ENCODE data around the gene CNIH2. TPM values are rescaled to one million over a fixed set of nuclear protein-coding genes. Genes with fewer than 3 reads are reported as not detected.

Gene CNIH2
- total RNA-seq, 2 experiments from 2014 or later: 4.1 to 6.2 TPM

DNA sequence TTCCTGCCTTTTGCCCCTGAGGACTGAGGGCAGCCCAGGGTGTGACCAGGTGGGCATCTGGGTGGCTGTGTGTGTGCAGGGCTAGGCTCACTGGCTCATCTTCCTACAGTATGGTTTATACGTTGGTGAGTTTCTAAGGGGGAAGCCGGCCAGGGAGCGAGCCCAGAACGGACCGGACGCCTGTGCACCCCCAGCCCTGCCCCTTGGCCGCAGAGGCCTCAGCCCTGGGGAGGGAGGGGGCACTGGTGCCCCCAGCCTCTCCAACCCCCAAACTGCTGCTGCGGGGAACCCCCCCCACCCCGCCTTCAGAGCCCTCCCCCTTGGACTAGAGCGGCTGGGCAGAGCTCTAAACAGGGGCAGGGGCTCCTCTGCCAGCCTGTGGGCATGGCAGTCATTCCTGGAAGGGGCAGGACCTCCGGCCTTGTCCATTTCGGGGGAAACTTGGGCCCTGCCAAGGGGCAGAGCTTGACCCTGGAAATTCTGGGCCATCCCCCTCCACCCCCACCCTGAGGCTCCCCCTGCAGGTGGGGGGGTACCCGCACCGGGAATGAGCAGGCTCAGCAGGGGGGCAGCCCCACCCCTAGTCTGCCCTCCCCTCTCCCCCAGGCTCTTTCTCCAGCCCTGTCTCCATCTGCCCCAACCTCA lies 5.6 kb downstream of the CNIH2 start:
- POLR2A ChIA-PET: interaction anchor here (0.9 to 6.5 kb wide), 4 partner anchors 15 to 394 kb away, joined by 3 to 34 read pairs (median 6); partner anchors contain the start of gene RAB1B
- no peaks in the 10 kb centered on the region for H3K9me3 ChIP-seq (ENCODE audit: control insufficient read depth in 1 of 2, insufficient read depth in 1 of 2, low read length in 2 of 2)
- peaks cover 57% of the 10 kb centered on the region for H3K4me1 ChIP-seq (ENCODE audit: insufficient read depth, low read length)
- H3K36me3 Mint-ChIP-seq (ENCODE audit: low read depth): peaks cover 10% of the 10 kb centered on the region
- H3K4me3 Mint-ChIP-seq: no peak overlapping the region
- H3K36me3 ChIP-seq (ENCODE audit: insufficient read depth, low read length): peaks cover 11% of the 10 kb centered on the region
- peak overlapping the region; percentile 81 for H3K27ac Mint-ChIP-seq
- no peak overlapping the region for H3K4me3 ChIP-seq (ENCODE audit: low read length)
- intact Hi-C loops (cut with DNase I, micrococcal nuclease): loop anchor here in 1 of 2 experiments (10.0 kb wide), 1 partner anchor 429 kb away; the partner anchor contains the start of gene CFL1
- DNase-seq (peak in 1 of 14 experiments; percentile 50), ATAC-seq (ENCODE audit: poor library complexity) (no peak)
- CTCF ChIA-PET: interaction anchor here (1.0 to 1.9 kb wide), 4 partner anchors 10 to 155 kb away, joined by 3 to 54 read pairs (median 4); partner anchors contain the start of gene MRPL11
- TF ChIP-seq, protein P1, sequence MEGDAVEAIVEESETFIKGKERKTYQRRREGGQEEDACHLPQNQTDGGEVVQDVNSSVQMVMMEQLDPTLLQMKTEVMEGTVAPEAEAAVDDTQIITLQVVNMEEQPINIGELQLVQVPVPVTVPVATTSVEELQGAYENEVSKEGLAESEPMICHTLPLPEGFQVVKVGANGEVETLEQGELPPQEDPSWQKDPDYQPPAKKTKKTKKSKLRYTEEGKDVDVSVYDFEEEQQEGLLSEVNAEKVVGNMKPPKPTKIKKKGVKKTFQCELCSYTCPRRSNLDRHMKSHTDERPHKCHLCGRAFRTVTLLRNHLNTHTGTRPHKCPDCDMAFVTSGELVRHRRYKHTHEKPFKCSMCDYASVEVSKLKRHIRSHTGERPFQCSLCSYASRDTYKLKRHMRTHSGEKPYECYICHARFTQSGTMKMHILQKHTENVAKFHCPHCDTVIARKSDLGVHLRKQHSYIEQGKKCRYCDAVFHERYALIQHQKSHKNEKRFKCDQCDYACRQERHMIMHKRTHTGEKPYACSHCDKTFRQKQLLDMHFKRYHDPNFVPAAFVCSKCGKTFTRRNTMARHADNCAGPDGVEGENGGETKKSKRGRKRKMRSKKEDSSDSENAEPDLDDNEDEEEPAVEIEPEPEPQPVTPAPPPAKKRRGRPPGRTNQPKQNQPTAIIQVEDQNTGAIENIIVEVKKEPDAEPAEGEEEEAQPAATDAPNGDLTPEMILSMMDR (IDR thresholded peaks at IDR 0.05): no peak
- H3K27me3 Mint-ChIP-seq: no peaks in the 10 kb centered on the region
- H3K27ac ChIP-seq (ENCODE audit: low read depth in 1 of 2, low read length in 2 of 2): no peak overlapping the region
- H3K4me1 Mint-ChIP-seq (ENCODE audit: low read depth): peaks cover 40% of the 10 kb centered on the region
- H3K9me3 Mint-ChIP-seq: no peaks in the 10 kb centered on the region
- no peaks in the 10 kb centered on the region for H3K27me3 ChIP-seq (ENCODE audit: control insufficient read depth in 1 of 2, insufficient read depth in 2 of 2, low read length in 2 of 2)

DNA sequence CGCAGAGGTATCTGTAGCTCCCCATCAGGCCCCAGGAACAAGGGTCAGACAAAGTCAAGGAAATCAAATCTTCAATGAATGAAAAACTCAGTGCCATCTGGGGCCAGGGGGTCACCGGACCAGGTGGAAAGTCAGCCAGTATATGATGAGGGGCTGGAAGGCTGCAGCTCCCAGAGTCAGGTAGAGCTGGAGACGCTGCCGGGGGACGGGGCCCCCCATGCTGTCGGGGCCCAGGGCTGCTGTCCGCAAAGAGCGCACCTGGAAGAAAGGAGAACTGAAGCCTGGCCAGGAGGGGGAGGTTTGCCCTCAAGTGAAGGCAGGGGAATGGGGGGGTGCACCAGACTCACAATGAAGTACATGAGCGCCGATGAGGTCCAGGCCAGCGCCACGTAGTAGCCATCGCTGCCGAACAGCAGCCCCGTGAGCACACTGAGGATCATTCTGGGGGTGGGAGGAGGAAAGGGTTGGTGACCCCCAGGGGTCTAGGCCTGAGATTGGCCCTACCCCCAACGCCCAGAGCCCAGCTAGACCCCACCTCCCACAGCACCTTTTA lies 6.6 kb downstream of the CNIH2 start:
- peaks cover 44% of the 10 kb centered on the region for H3K4me1 Mint-ChIP-seq (ENCODE audit: low read depth)
- Histone ChIP-seq H3K4me1 (ENCODE audit: insufficient read depth, low read length) (peaks cover 53% of the 10 kb centered on the region), H3K4me3 (ENCODE audit: low read length) (no peak overlapping the region), H3K9me3 (ENCODE audit: control insufficient read depth in 1 of 2, insufficient read depth in 1 of 2, low read length in 2 of 2) (no peaks in the 10 kb centered on the region), H3K36me3 (ENCODE audit: insufficient read depth, low read length) (peaks cover 11% of the 10 kb centered on the region), H3K27ac (ENCODE audit: low read depth in 1 of 2, low read length in 2 of 2) (no peak overlapping the region), H3K27me3 (ENCODE audit: control insufficient read depth in 1 of 2, insufficient read depth in 2 of 2, low read length in 2 of 2) (no peaks in the 10 kb centered on the region)
- H3K36me3 Mint-ChIP-seq (ENCODE audit: low read depth): peaks cover 10% of the 10 kb centered on the region
- H3K4me3 Mint-ChIP-seq: no peak overlapping the region
- ChIA-PET CTCF (no interaction called here), POLR2A (interaction anchor here (0.6 kb wide), 1 partner anchor 24 kb away, joined by 3 read pairs; no protein-coding TSS in a partner anchor)
- no peaks in the 10 kb centered on the region for H3K9me3 Mint-ChIP-seq
- TF ChIP-seq, protein P1 (IDR thresholded peaks at IDR 0.05): no peak
- no peak for DNase-seq
- peaks cover 5% of the 10 kb centered on the region for H3K27me3 Mint-ChIP-seq
- H3K27ac Mint-ChIP-seq: no peak overlapping the region
- ATAC-seq (ENCODE audit: poor library complexity): no peak
- intact Hi-C loops (cut with DNase I, micrococcal nuclease): loop anchor here in 1 of 2 experiments (10.0 kb wide), 1 partner anchor 430 kb away; the partner anchor contains the start of gene CFL1

DNA sequence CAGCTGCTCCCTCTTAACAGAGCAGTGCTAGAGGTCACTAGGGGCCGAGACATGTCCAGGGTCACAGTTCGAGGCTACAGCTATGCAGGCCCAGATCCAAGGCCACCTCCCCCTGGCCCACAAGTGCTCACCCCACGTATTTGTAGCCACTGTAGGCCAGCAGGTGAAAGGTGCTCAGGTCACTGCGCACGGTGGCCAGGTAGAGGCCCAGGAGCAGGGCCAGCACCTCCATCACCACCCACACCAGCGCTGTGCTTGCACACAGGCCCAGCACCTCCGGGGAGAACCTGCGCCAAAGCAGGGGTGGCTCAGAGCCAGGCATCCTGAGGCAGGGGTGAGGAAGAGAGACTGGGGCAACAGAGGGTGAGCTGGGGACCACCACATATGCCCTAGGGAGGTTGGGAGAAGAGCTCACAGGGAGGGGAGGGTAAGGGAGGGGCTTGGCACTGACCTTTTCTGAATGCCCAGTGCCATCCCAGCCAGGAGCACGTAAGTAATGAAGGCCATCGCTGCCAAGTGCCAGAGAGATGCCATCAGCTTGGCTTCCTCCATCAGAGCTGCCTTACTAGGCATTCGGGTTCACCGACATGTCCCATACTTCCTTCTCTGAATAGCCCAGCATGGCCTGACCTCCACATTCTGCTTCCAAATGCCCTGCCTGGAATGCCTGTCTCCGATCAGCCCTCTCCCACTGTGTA lies 7.4 kb downstream of the CNIH2 start:
- peaks cover 57% of the 10 kb centered on the region for H3K4me1 ChIP-seq (ENCODE audit: insufficient read depth, low read length)
- Mint-ChIP-seq H3K36me3 (ENCODE audit: low read depth) (peaks cover 10% of the 10 kb centered on the region), H3K4me3 (no peak overlapping the region), H3K9me3 (no peaks in the 10 kb centered on the region), H3K4me1 (ENCODE audit: low read depth) (peaks cover 50% of the 10 kb centered on the region), H3K27me3 (peaks cover 5% of the 10 kb centered on the region), H3K27ac (no peak overlapping the region)
- CTCF ChIA-PET: no interaction called here
- POLR2A ChIA-PET: no interaction called here
- no peak overlapping the region for H3K4me3 ChIP-seq (ENCODE audit: low read length)
- no peak overlapping the region for H3K27ac ChIP-seq (ENCODE audit: low read depth in 1 of 2, low read length in 2 of 2)
- H3K9me3 ChIP-seq (ENCODE audit: control insufficient read depth in 1 of 2, insufficient read depth in 1 of 2, low read length in 2 of 2): no peaks in the 10 kb centered on the region
- ATAC-seq (ENCODE audit: poor library complexity) (no peak), DNase-seq (peak in 1 of 14 experiments; percentile 41)
- TF ChIP-seq, protein P1 (IDR thresholded peaks at IDR 0.05): no peak
- peaks cover 11% of the 10 kb centered on the region for H3K36me3 ChIP-seq (ENCODE audit: insufficient read depth, low read length)
- H3K27me3 ChIP-seq (ENCODE audit: control insufficient read depth in 1 of 2, insufficient read depth in 2 of 2, low read length in 2 of 2): no peaks in the 10 kb centered on the region
- intact Hi-C loops (cut with DNase I, micrococcal nuclease): loop anchor here in 1 of 2 experiments (10.0 kb wide), 1 partner anchor 431 kb away; the partner anchor contains the start of gene CFL1

Data from CD4-positive, alpha-beta T cell (primary cell).